ENCODE results near the gene LINC00305.

DNA sequence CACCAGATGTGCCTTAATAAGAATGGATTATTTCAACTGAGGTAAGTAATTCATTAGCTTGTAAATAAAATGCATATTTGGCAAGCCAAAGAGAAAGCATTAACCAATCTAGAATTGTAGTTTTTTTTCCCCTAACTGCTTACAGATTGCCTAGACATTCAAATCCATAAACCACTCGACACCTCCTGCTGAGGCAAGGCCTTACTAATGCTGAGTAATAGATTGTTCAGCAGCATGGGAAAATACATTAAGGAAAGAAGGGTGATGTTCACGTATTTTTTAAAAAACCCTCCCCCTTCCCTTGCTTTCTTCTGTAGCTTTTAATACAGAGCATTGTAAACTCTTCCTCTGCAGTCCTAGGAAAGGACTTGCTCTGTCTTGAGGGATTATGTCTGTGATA lies 17.0 kb upstream of the LINC00305 start:
- TF ChIP-seq EZH2 (IDR thresholded peaks at IDR 0.05) (no peak), EZH2phosphoT487 (IDR thresholded peaks at IDR 0.05) (no peak)
- TF ChIP-seq, protein P1, sequence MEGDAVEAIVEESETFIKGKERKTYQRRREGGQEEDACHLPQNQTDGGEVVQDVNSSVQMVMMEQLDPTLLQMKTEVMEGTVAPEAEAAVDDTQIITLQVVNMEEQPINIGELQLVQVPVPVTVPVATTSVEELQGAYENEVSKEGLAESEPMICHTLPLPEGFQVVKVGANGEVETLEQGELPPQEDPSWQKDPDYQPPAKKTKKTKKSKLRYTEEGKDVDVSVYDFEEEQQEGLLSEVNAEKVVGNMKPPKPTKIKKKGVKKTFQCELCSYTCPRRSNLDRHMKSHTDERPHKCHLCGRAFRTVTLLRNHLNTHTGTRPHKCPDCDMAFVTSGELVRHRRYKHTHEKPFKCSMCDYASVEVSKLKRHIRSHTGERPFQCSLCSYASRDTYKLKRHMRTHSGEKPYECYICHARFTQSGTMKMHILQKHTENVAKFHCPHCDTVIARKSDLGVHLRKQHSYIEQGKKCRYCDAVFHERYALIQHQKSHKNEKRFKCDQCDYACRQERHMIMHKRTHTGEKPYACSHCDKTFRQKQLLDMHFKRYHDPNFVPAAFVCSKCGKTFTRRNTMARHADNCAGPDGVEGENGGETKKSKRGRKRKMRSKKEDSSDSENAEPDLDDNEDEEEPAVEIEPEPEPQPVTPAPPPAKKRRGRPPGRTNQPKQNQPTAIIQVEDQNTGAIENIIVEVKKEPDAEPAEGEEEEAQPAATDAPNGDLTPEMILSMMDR (IDR thresholded peaks at IDR 0.05), result no peak
